GM18511 (cell line): Measurements from ENCODE around the gene NUTF2.
"Not testable (repeated sequence)": the region's sequence is repeated elsewhere in the genome, so short reads cannot be mapped to it uniquely, and the experiment has no call there.

Experiments used
- ATAC-seq: cut with Tn5 transposase; IDR thresholded peaks from one replicate; pipeline ENCODE4 v1.9.1; 2021; ENCODE audit warnings: mild to moderate bottlenecking, moderate library complexity; ENCODE audit not compliant: unreplicated experiment

Gene NUTF2

DNA sequence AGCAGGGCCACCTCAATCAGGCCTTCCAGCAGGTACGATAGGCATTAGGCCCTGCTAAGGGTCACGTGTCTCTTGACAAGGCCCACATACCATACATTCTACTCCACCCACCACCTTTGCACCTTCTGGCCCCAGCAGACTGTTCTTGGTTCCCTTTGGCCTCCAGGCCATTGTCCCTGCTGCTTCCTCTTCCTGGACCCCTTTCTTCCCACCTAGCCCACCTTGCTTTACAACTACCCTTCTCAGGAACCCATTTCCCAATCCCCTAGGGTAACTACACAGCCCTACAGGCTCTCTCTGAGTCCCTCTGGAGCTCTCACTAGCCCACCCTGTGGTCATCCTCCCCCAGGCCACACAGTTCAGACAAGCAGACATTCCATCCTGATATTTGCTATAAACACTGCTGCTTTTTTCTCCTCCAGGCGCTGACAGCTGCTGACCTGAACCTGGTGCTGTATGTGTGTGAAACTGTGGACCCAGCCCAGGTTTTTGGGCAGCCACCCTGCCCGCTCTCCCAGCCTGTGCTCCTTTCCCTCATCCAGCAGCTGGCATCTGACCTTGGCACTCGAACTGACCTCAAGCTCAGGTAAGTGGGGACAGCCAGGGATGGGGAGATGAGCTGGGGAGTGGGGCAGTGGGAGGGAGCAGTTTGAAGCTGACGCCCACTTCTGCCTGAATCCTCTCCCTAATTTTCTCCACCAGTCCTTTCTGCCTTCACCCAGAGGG lies 36.6 kb downstream of the NUTF2 start:
- no peak for ATAC-seq

GRCh38 chr16:67883872-67884261 lies 37.1 kb downstream of the NUTF2 start:
- ATAC-seq = no peak

GRCh38 chr16:67884684-67885083 lies 38.0 kb downstream of the NUTF2 start, which contains the start of gene NRN1L:
NRN1L (plus strand) TSS chr16:67884885; CDS start chr16:67884904, 19 bp downstream.
- no peak for ATAC-seq

GRCh38 chr16:67885545-67885944 lies 38.8 kb downstream of the NUTF2 start:
- ATAC-seq = no peak

GRCh38 chr16:67885976-67886375 lies 39.2 kb downstream of the NUTF2 start:
- no peak for ATAC-seq

GRCh38 chr16:67886387-67886786 lies 39.7 kb downstream of the NUTF2 start:
- no peak for ATAC-seq

DNA sequence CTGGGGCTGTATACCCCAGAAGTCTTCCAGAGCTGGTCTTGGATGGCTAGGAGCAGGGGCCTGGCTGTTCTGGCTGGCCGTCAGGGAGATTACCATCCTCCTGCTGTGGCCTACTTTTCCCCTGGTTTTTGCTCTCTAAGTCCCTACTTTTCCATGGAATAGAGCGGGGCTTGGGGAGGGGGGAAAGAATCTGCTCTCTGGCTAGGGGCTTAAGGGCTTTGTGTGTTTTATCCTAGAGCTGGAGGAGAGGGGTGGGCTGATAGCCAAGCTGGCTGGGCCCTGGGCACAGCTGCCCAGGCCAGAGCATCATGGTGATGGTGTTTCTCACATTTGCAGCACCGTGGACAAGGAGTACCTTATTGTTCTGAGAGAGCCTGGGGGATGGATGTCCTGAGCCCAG lies 41.6 kb downstream of the NUTF2 start:
- ATAC-seq = no peak

GRCh38 chr16:67892375-67892774 lies 45.6 kb downstream of the NUTF2 start:
- ATAC-seq = no peak

GRCh38 chr16:67892899-67893742 lies 46.4 kb downstream of the NUTF2 start, which contains the start of gene PSKH1:
PSKH1 (plus strand) TSS chr16:67893254; CDS start chr16:67908750, 15,496 bp downstream.
- peak; percentile 97 for ATAC-seq

- ATAC-seq = no peak
Measured at GRCh38 chr16:67893743-67894399, 47.1 kb downstream of the NUTF2 start.

- no peak for ATAC-seq
Measured at GRCh38 chr16:67897231-67897630, 50.5 kb downstream of the NUTF2 start.

DNA sequence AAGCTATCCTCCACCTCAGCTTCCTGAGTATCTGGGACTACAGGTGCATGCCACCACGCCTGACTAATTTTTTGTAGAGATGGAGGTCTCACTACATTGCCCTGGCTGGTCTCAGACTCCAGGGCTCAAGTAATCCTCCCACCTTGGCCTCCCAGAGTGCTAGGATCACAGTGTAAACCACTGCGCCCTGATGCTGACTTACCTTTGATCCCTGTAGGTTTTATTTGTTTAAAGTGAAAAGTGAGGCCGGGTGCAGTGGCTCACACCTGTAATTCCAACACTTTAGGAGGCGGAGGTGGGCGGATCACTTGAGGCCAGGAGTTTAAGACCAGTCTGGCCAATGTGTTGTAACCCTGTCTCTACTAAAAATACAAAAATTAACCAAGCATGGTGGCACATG lies 55.0 kb downstream of the NUTF2 start:
- ATAC-seq = no peak

GRCh38 chr16:67902831-67903230 lies 56.1 kb downstream of the NUTF2 start:
- no peak for ATAC-seq

GRCh38 chr16:67907397-67908180 lies 60.9 kb downstream of the NUTF2 start:
- no peak for ATAC-seq

DNA sequence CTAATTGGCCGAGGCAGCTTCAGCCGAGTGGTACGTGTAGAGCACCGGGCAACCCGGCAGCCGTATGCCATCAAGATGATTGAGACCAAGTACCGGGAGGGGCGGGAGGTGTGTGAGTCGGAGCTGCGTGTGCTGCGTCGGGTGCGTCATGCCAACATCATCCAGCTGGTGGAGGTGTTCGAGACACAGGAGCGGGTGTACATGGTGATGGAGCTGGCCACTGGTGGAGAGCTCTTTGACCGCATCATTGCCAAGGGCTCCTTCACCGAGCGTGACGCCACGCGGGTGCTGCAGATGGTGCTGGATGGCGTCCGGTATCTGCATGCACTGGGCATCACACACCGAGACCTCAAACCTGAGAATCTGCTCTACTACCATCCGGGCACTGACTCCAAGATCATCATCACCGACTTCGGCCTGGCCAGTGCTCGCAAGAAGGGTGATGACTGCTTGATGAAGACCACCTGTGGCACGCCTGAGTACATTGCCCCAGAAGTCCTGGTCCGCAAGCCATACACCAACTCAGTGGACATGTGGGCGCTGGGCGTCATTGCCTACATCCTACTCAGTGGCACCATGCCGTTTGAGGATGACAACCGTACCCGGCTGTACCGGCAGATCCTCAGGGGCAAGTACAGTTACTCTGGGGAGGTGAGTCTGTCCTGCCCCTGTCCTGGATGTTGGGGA lies 62.5 kb downstream of the NUTF2 start:
- no peak for ATAC-seq

DNA sequence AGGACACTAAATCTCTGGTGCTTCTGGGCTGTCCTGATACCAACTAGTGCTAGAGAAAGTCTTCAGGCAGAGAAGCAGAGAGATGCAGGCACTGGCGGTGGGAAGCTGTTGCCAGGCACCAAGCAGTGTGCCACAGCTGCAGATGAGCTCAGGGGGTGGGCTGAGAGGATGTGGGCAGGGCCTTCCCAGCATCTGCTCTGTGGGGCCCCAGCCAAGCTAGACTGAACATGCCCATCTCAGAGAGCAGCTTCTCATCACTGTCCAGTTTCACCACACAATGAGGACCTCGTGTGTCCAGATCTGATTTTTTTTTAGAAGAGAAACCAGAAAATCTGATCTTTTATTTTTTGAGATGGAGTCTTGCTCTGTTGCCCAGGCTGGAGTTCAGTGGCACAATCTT lies 63.4 kb downstream of the NUTF2 start:
- no peak for ATAC-seq

- ATAC-seq = no peak
Measured at GRCh38 chr16:67914758-67915495, 68.2 kb downstream of the NUTF2 start.

DNA sequence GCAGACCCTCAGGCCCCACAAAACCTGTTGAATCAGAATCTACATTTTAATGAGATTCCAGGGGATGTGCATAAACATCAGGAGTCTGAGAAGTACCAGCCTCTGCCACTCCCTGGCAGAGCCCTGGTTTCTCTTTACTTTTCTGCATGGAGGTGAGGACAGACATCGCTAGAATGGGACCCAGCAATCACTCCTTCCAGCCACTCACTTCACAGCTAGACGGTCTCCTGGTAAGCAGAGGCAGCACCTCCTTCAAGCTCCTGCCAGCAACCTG lies 68.7 kb downstream of the NUTF2 start:
- not testable (repeated sequence) for ATAC-seq

- ATAC-seq = no peak
Measured at GRCh38 chr16:67915831-67916723, 69.3 kb downstream of the NUTF2 start.
